SK-N-SH (cell line): ENCODE measurements around the gene MACROD2. TPM values are rescaled to one million over a fixed set of nuclear protein-coding genes. Genes with fewer than 3 reads are reported as not detected.

ENCODE experiments used
- CTCF ChIA-PET: fragments of 300-600, 350-600 bp; formaldehyde crosslinking; extraction: SDS; loops from one replicate; lab custom pipeline; 2021; lab: Yijun Ruan, JAX
- POLR2A ChIA-PET: fragments of 350-600 bp; sonication (Branson Sonifier 250); formaldehyde crosslinking; extraction: SDS; loops from one replicate; lab custom pipeline; 2020; ENCODE audit warnings: antibody characterized with exemption, inconsistent platforms; lab: Yijun Ruan, JAX
- DNase-seq: peaks from one replicate; pipeline ENCODE4 v3.0.0; 2012
- H2AFZ ChIP-seq: fragments of 200-600 bp; sonication (generic); 2 replicates; pipeline ENCODE4 v1.8.1; 2016; ENCODE audit warnings: antibody characterized with exemption, mild to moderate bottlenecking, low read depth
- H3F3A ChIP-seq: fragments of 200-600 bp; sonication (generic); replicated peaks from 2 replicates; pipeline ENCODE3; 2016; ENCODE audit warnings: antibody characterized with exemption, mild to moderate bottlenecking; ENCODE audit not compliant: insufficient read depth
- H3K27ac ChIP-seq, 2 experiments: fragments of 200-500 bp in 1 of 2; fragments of 200-600 bp in 1 of 2; sonication (Bioruptor generic) in 1 of 2; sonication (generic), shearing (Covaris generic) in 1 of 2; 2 replicates each; pipeline versions ENCODE4 v1.5.1 to v1.6.1; 2014 to 2016; ENCODE audit warnings: low read depth in 2 of 2, inconsistent platforms in 1 of 2, low read length in 1 of 2, mild to moderate bottlenecking in 1 of 2, mixed read lengths in 1 of 2
- H3K27me3 ChIP-seq: fragments of 200-600 bp; sonication (generic), shearing (Covaris generic); 2 replicates; pipeline ENCODE4 v1.6.1; 2016; ENCODE audit warnings: mixed run types; ENCODE audit not compliant: insufficient read depth
- H3K36me3 ChIP-seq, 2 experiments: fragments of 200-500 bp in 1 of 2; fragments of 200-600 bp in 1 of 2; sonication (Bioruptor generic) in 1 of 2; sonication (generic) in 1 of 2; replicated peaks in 1 of 2; 2 replicates each; pipeline versions ENCODE3 to v1.5.1; 2014 to 2016; ENCODE audit warnings: low read length in 1 of 2, mild to moderate bottlenecking in 1 of 2; ENCODE audit not compliant: insufficient read depth in 2 of 2, control insufficient read depth in 1 of 2
- H3K4me1 ChIP-seq, 2 experiments: fragments of 200-500 bp in 1 of 2; fragments of 200-600 bp in 1 of 2; sonication (Bioruptor generic) in 1 of 2; sonication (generic), shearing (Covaris generic) in 1 of 2; 2 replicates each; pipeline versions ENCODE4 v1.5.1 to v1.6.1; 2014 to 2016; ENCODE audit warnings: low read depth in 1 of 2, low read length in 1 of 2, mixed run types in 1 of 2; ENCODE audit not compliant: insufficient read depth in 2 of 2, control insufficient read depth in 1 of 2
- H3K4me2 ChIP-seq: fragments of 200-600 bp; sonication (generic), shearing (Covaris generic); 2 replicates; pipeline ENCODE4 v1.6.1; 2017; ENCODE audit warnings: mixed run types
- H3K4me3 ChIP-seq, 2 experiments: fragments of 200-500 bp in 1 of 2; fragments of 200-600 bp in 1 of 2; sonication (Bioruptor generic) in 1 of 2; sonication (generic), shearing (Covaris generic) in 1 of 2; 2 replicates each; pipeline versions ENCODE4 v1.5.1 to v1.8.1; 2014 to 2016; ENCODE audit warnings: low read depth in 2 of 2, inconsistent platforms in 1 of 2, low read length in 1 of 2, mild to moderate bottlenecking in 1 of 2, mixed read lengths in 1 of 2, moderate library complexity in 1 of 2
- H3K79me2 ChIP-seq: fragments of 200-600 bp; sonication (generic); 2 replicates; pipeline ENCODE4 v1.8.1; 2017; ENCODE audit warnings: mild to moderate bottlenecking; ENCODE audit not compliant: insufficient read depth
- H3K9ac ChIP-seq: fragments of 200-600 bp; sonication (generic); 2 replicates; pipeline ENCODE4 v1.6.1; 2017; ENCODE audit warnings: mixed run types
- H3K9me2 ChIP-seq: fragments of 200-600 bp; sonication (generic); 2 replicates; pipeline ENCODE4 v1.6.1; 2017; ENCODE audit warnings: mixed run types
- H3K9me3 ChIP-seq: fragments of 200-600 bp; sonication (generic); 2 replicates; pipeline ENCODE4 v1.6.1; 2017; ENCODE audit warnings: mixed run types, mild to moderate bottlenecking, moderate library complexity
- H4K20me1 ChIP-seq: fragments of 200-600 bp; sonication (generic); 2 replicates; pipeline ENCODE4 v1.6.1; 2017; ENCODE audit warnings: mild to moderate bottlenecking, mixed run types; ENCODE audit not compliant: insufficient read depth
- ELF1 ChIP-seq: IDR thresholded peaks from 2 replicates; pipeline ENCODE4 v1.4.0; 2012
- FOSL2 ChIP-seq: IDR thresholded peaks from 2 replicates; pipeline ENCODE4 v1.4.0; 2012; ENCODE audit warnings: low read depth, mild to moderate bottlenecking, moderate library complexity, borderline replicate concordance
- FOXJ3 ChIP-seq: sonication (generic); formaldehyde crosslinking; IDR thresholded peaks from 2 replicates; pipeline ENCODE4 v1.5.1; 2020; ENCODE audit warnings: mild to moderate bottlenecking, missing genetic modification reagents
- FOXM1 ChIP-seq: IDR thresholded peaks from 2 replicates; pipeline ENCODE4 v1.4.0; 2012; ENCODE audit warnings: low read depth, mild to moderate bottlenecking
- GABPA ChIP-seq: IDR thresholded peaks from 2 replicates; pipeline ENCODE4 v1.4.0; 2012; ENCODE audit warnings: low read depth, mild to moderate bottlenecking
- NRF1 ChIP-seq: IDR thresholded peaks from 2 replicates; pipeline ENCODE4 v1.6.1; 2012; ENCODE audit warnings: low read depth, mild to moderate bottlenecking, low read length
- RAD21 ChIP-seq: IDR thresholded peaks from 2 replicates; pipeline ENCODE4 v1.6.1; 2012; ENCODE audit warnings: mild to moderate bottlenecking, low read length
- SMC3 ChIP-seq: IDR thresholded peaks from 2 replicates; pipeline ENCODE4 v1.6.1; 2012; ENCODE audit warnings: low read depth, low read length, improper control_type of control experiment
- ZBTB33 ChIP-seq: IDR thresholded peaks from 2 replicates; pipeline ENCODE4 v1.4.0; 2012; ENCODE audit warnings: low read depth, borderline replicate concordance
- WGBS: methylation state at CpG from one replicate; pipeline ENCODE4 v1.1.6; 2017; ENCODE audit warnings: low lambda C conversion rate; 5-methylcytosine and 5-hydroxymethylcytosine counted together
- polyA plus RNA-seq, 3 experiments: library from polyadenylated mRNA; depleted of rRNA; stranded (reverse); fragments of >200 nt; gene quantifications; 2 replicates each; pipeline ENCODE4 v1.2.3, GENCODE V29; 2012
- TF ChIP-seq, protein P1 (sequence below): fragments of 200-600 bp; sonication (generic); IDR thresholded peaks from 2 replicates; pipeline ENCODE4 v1.6.1; 2017; ENCODE audit warnings: antibody characterized with exemption, mild to moderate bottlenecking, moderate library complexity

MACROD2 gene
- polyA plus RNA-seq, 1 of the 3 experiments (the other 2 are of a cell fraction), result 0.33 TPM

DNA sequence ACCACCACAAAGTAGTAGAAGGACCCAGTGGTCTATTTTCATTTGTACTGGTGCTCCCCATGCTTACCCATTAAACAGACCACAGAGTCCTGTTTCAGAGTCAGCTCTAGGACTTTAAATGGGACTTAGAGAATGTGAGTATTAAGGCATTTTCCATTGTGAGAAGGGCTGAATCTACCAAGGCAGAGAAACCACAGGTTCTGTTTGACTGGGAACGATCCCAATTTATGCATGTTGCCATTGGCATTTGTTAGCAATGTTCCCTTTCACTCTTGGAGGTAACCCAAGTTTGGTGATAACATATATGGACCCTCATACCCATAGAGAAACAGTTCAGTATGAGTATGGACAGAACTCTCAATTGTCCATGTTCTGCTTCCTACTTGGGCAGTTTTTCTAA is 1905.1 kb downstream of the MACROD2 start:
- no peaks in the 10 kb centered on the region for H3K79me2 ChIP-seq
- no peaks in the 10 kb centered on the region for H3K9me3 ChIP-seq
- H4K20me1 ChIP-seq, result no peaks in the 10 kb centered on the region
- no peaks in the 10 kb centered on the region for H3K27me3 ChIP-seq
- WGBS, result 18% methylated on average over 1 of the region's 1 CpG
- H3K36me3 ChIP-seq, result no peaks in the 10 kb centered on the region
- no peak overlapping the region for H3K4me2 ChIP-seq
- no peak overlapping the region for H3K4me3 ChIP-seq
- no peak overlapping the region for H2AFZ ChIP-seq
- ChIA-PET CTCF (interaction anchor here (0.6 kb wide), 1 partner anchor 861 kb away, joined by 3 read pairs; no protein-coding TSS in a partner anchor), POLR2A (no interaction called here)
- no peak overlapping the region for H3K9ac ChIP-seq
- H3K4me1 ChIP-seq, result no peaks in the 10 kb centered on the region
- no peak overlapping the region for H3K27ac ChIP-seq
- no peak for TF ChIP-seq GABPA
- TF ChIP-seq ELF1, result no peak
- TF ChIP-seq ZBTB33, result no peak
- DNase-seq, result no peak
- H3K9me2 ChIP-seq, result no peaks in the 10 kb centered on the region
- H3F3A ChIP-seq, result no peaks in the 10 kb centered on the region

- Histone ChIP-seq H3K4me1 (no peaks in the 10 kb centered on the region), H3F3A (no peaks in the 10 kb centered on the region), H3K9ac (no peak overlapping the region), H3K79me2 (no peaks in the 10 kb centered on the region), H3K36me3 (no peaks in the 10 kb centered on the region), H3K27ac (no peak overlapping the region)
- no peak for DNase-seq
- TF ChIP-seq SMC3 (peak; percentile 27; the same call in 1 of the 2 replicates), RAD21 (peak; percentile 53), FOXM1 (no peak), NRF1 (no peak), FOSL2 (no peak), FOXJ3 (CRISPR knock-in tag) (no peak)
- TF ChIP-seq, protein P1, sequence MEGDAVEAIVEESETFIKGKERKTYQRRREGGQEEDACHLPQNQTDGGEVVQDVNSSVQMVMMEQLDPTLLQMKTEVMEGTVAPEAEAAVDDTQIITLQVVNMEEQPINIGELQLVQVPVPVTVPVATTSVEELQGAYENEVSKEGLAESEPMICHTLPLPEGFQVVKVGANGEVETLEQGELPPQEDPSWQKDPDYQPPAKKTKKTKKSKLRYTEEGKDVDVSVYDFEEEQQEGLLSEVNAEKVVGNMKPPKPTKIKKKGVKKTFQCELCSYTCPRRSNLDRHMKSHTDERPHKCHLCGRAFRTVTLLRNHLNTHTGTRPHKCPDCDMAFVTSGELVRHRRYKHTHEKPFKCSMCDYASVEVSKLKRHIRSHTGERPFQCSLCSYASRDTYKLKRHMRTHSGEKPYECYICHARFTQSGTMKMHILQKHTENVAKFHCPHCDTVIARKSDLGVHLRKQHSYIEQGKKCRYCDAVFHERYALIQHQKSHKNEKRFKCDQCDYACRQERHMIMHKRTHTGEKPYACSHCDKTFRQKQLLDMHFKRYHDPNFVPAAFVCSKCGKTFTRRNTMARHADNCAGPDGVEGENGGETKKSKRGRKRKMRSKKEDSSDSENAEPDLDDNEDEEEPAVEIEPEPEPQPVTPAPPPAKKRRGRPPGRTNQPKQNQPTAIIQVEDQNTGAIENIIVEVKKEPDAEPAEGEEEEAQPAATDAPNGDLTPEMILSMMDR, result peak; percentile 52
- TF ChIP-seq, all 33 proteins: peak for 3
- Histone ChIP-seq H2AFZ (no peak overlapping the region), H3K9me3 (no peaks in the 10 kb centered on the region), H3K27me3 (no peaks in the 10 kb centered on the region), H3K4me3 (no peak overlapping the region), H3K4me2 (no peak overlapping the region), H3K9me2 (no peaks in the 10 kb centered on the region), H4K20me1 (no peaks in the 10 kb centered on the region)
- 58% methylated on average over 9 of the region's 9 CpGs for WGBS
- POLR2A ChIA-PET, result no interaction called here
- CTCF ChIA-PET, result interaction anchor here (0.7 to 1.0 kb wide), 4 partner anchors 13 to 587 kb away, joined by 3 to 4 read pairs (median 3); no protein-coding TSS in a partner anchor
These were observed 1907.2 kb downstream of the MACROD2 start for GRCh38 chr20:15902493-15902892.
